GM23248 (cell line): ENCODE measurements around the gene INSM1.

Source experiments
- EZH2 ChIP-seq: fragments of 200-600 bp; sonication (generic); IDR thresholded peaks from 2 replicates; pipeline ENCODE4 v1.6.1; 2018; ENCODE audit warnings: antibody characterized with exemption, mild to moderate bottlenecking; ENCODE audit not compliant: insufficient read depth, poor library complexity, severe bottlenecking
- EZH2phosphoT487 ChIP-seq: fragments of 200-600 bp; sonication (generic); IDR thresholded peaks from 2 replicates; pipeline ENCODE4 v1.6.1; 2018; ENCODE audit warnings: antibody characterized with exemption, moderate library complexity, mild to moderate bottlenecking, low read depth; ENCODE audit not compliant: insufficient read depth

- TF ChIP-seq EZH2 (no peak), EZH2phosphoT487 (no peak)
These were observed 40.2 kb upstream of the INSM1 start for GRCh38 chr20:20327746-20328145.
